ENCODE data around the gene VARS1.
"Not testable (repeated sequence)": the region's sequence is repeated elsewhere in the genome, so short reads cannot be mapped to it uniquely, and the experiment has no call there.

DNA sequence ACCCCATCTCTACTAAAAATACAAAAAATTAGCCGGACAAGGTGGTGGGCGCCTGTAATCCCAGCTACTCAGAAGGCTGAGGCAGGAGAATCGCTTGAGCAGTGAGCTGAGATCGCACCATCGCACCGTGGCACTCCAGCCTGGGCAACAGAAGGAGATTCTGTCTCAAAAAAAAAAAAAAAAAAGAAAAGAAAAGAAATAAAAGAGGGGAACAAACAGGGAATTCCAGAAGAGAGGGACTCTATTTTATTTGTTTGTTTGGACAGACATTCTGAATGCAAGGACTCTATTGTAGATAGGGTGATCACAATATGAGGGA is 1.7 kb downstream of the VARS1 start:
- not testable (repeated sequence) for TF ChIP-seq SPI1, POLR2A, POLR2AphosphoS5, POU2F2, TAF1 (IDR thresholded peaks at IDR 0.05; ENCODE audit: low read depth, low read length)

Measured in GM12891 (cell line).